ENCODE results near the gene SND1.
A peak's percentile ranks its signal among the peaks of the same experiment; 100 is the strongest.
"Not testable (repeated sequence)": the region's sequence is repeated elsewhere in the genome, so short reads cannot be mapped to it uniquely, and the experiment has no call there.

SND1 gene

DNA sequence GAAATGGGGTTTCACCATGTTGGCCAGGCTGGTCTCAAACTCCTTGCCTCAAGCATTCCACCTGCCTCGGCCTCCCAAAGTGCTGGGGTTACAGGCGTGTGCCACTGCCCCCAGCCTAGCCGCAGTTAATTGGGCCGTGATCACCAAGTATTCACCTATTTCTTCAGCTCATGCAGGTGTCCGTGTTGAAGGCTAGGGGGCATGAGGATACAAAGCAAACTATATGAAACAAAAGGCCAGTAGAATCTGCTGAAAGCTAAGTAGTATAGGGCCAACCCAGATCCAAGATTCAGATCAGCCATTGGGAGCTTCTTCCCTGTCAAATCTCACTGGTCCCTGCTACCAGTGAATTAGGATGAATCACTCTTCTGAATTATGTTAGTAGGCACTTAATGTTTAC lies 305.9 kb downstream of the SND1 start:
- Mint-ChIP-seq H3K9me3 (peaks cover 15% of the 10 kb centered on the region), H3K27ac (no peak overlapping the region), H3K4me1 (ENCODE audit: low read depth) (peaks cover 9% of the 10 kb centered on the region), H3K36me3 (ENCODE audit: low read depth) (peaks cover 50% of the 10 kb centered on the region), H3K4me3 (no peak overlapping the region), H3K27me3 (no peaks in the 10 kb centered on the region)
- no peak for DNase-seq

- Mint-ChIP-seq H3K4me1 (ENCODE audit: low read depth) (peaks cover 9% of the 10 kb centered on the region), H3K9me3 (peaks cover 16% of the 10 kb centered on the region), H3K27ac (no peak overlapping the region), H3K4me3 (no peak overlapping the region), H3K27me3 (no peaks in the 10 kb centered on the region), H3K36me3 (ENCODE audit: low read depth) (peaks cover 52% of the 10 kb centered on the region)
- no peak for DNase-seq
These were observed 307.8 kb downstream of the SND1 start for GRCh38 chr7:127959770-127960169.

DNA sequence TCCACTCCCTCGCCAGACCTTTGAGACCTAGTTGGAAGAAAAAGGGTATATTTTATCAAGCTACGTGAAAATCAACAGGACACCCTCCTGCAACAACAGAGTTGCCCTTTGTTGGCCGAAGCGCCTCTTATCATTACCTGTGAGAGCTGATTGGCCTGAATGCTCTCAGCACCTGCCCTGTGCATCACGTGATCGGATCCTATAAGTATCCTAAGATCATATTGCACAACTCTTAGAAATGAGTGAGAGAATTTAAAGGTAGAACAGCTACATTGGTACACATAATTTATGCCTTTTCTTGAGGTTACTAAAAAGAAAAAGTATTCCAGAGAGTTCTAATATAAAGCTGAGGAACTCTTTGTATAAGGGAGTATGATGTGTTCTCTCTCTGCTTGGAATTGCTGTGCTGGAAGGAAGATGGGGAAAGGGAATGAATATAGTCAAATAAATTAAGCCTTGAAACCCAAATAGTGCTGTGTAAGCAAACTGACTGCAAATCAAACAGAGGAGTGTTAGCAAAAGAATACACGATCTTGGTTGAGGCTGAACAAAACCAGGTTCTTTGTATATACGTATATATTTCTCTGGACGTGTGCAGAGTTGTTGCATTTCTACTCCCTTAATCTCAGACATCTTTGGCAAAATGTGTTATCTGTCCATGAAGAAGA lies 309.9 kb downstream of the SND1 start:
- Mint-ChIP-seq H3K27ac (no peak overlapping the region), H3K36me3 (ENCODE audit: low read depth) (peaks cover 56% of the 10 kb centered on the region), H3K4me3 (no peak overlapping the region), H3K4me1 (ENCODE audit: low read depth) (peaks cover 9% of the 10 kb centered on the region), H3K9me3 (peaks cover 16% of the 10 kb centered on the region), H3K27me3 (no peaks in the 10 kb centered on the region)
- no peak for DNase-seq

DNA sequence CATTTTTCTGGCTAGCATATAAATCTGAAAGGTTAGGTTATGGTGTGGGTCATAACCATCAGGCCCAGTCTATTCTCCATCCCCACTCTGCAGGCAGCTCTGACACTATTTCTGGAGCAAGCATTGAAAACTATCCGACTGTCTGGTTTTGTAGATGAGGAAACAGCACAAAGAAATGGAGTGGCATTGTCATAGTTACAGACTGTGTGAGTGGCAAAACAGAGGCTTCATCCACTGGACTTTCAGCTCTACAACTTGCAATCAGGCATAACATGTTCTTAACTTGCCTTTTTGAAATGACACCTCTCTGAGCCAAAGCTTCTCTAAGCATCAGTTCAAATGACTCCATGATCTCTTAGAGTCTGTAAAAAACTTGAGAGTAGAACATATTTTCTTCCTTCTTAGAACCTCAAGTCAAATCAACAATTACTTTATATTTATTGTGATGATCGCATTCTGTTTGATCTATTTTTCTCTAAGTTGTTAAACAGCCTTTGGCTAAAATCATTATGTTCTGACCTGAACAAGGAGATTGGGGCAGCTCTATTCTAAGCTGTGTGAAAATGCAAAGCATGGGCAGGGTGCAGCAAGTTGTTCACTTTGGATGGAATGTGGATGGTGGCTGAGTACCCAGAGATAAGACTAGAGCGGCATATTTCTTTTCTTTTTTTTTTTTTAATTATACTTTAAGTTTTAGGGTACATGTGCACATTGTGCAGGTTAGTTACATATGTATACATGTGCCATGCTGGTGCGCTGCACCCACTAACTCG lies 310.8 kb downstream of the SND1 start:
- H3K36me3 Mint-ChIP-seq (ENCODE audit: low read depth) = peaks cover 63% of the 10 kb centered on the region
- H3K9me3 Mint-ChIP-seq = peaks cover 16% of the 10 kb centered on the region
- no peaks in the 10 kb centered on the region for H3K27me3 Mint-ChIP-seq
- H3K4me1 Mint-ChIP-seq (ENCODE audit: low read depth) = peaks cover 9% of the 10 kb centered on the region
- DNase-seq = no peak
- H3K27ac Mint-ChIP-seq = no peak overlapping the region
- no peak overlapping the region for H3K4me3 Mint-ChIP-seq

GRCh38 chr7:127963850-127964249 lies 311.9 kb downstream of the SND1 start:
- not testable (repeated sequence) for H3K27ac Mint-ChIP-seq; H3K27me3 Mint-ChIP-seq; H3K4me1 Mint-ChIP-seq (ENCODE audit: low read depth); H3K4me3 Mint-ChIP-seq; DNase-seq
- Mint-ChIP-seq H3K9me3 (peaks cover 16% of the 10 kb centered on the region), H3K36me3 (ENCODE audit: low read depth) (peaks cover 62% of the 10 kb centered on the region)

GRCh38 chr7:127967281-127967680 lies 315.3 kb downstream of the SND1 start:
- Mint-ChIP-seq H3K27me3 (no peaks in the 10 kb centered on the region), H3K4me3 (no peak overlapping the region), H3K27ac (no peak overlapping the region), H3K9me3 (peaks cover 8% of the 10 kb centered on the region), H3K4me1 (ENCODE audit: low read depth) (no peaks in the 10 kb centered on the region), H3K36me3 (ENCODE audit: low read depth) (peaks cover 50% of the 10 kb centered on the region)
- no peak for DNase-seq

- DNase-seq = no peak
- Mint-ChIP-seq H3K4me3 (no peak overlapping the region), H3K36me3 (ENCODE audit: low read depth) (peaks cover 54% of the 10 kb centered on the region), H3K27me3 (no peaks in the 10 kb centered on the region), H3K9me3 (no peaks in the 10 kb centered on the region), H3K27ac (peak overlapping the region; percentile 1), H3K4me1 (ENCODE audit: low read depth) (no peaks in the 10 kb centered on the region)
These were observed 316.6 kb downstream of the SND1 start for GRCh38 chr7:127968547-127968946.

DNA sequence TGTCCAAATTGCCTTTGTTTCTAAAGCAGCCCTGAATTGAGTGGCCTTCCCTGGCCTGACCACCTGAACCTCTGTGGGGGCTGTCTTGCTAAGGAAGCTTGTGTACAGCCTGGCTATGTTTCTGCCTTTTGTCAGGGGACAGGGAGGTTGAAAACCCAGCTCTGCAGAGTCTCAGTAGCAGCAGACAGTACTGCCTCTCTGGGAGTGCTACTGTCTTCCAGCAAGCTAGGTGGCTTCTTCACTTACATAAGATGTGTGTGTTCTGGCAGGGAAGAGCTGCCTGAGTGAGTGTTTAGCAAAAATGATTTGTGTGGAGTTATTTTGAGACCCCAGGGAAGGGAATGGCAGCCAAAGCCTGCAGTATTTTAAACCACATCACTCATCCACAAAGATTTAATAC lies 321.8 kb downstream of the SND1 start:
- peaks cover 17% of the 10 kb centered on the region for H3K9me3 Mint-ChIP-seq
- peaks cover 85% of the 10 kb centered on the region for H3K36me3 Mint-ChIP-seq (ENCODE audit: low read depth)
- H3K27me3 Mint-ChIP-seq = no peaks in the 10 kb centered on the region
- H3K4me3 Mint-ChIP-seq = no peak overlapping the region
- H3K27ac Mint-ChIP-seq = no peak overlapping the region
- peaks cover 2% of the 10 kb centered on the region for H3K4me1 Mint-ChIP-seq (ENCODE audit: low read depth)
- DNase-seq = no peak

GRCh38 chr7:127974446-127975035 lies 322.5 kb downstream of the SND1 start:
- no peak overlapping the region for H3K27ac Mint-ChIP-seq
- peaks cover 90% of the 10 kb centered on the region for H3K36me3 Mint-ChIP-seq (ENCODE audit: low read depth)
- no peak overlapping the region for H3K4me3 Mint-ChIP-seq
- peaks cover 24% of the 10 kb centered on the region for H3K9me3 Mint-ChIP-seq
- no peaks in the 10 kb centered on the region for H3K27me3 Mint-ChIP-seq
- DNase-seq = no peak
- peaks cover 7% of the 10 kb centered on the region for H3K4me1 Mint-ChIP-seq (ENCODE audit: low read depth)

DNA sequence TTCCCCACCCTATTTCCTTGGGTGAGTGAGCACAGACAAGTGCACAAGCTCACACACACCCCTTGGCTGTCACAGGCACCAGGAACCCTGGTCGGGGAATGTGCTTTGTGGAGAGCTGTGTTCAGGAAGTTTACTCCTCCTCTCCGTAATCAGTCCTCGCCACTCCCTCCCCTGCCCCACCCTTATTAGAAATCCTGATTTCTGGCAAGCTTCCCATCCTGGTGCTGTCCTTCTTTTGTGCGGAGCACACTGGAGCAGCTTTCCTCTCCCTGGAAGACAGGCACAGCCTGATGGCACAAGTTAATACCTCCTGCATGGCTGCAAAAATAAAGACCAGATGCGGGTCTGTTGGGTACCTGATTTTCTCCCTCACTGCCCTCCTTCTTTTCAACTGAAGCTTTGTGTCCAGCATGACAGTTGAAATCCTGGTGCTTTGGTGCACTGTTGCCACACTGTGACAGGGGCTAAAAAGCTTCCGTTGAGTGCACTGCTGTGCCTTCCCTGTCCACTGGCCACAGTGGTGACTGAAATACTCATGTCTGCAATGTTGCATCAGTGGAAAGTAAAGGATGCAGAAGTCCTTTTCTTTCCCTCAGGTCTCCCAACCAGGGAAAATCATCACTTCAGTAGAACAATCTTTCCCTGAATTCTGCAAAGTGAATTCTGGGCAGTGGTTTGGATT lies 324.2 kb downstream of the SND1 start:
- Mint-ChIP-seq H3K36me3 (ENCODE audit: low read depth) (peaks cover 85% of the 10 kb centered on the region), H3K4me1 (ENCODE audit: low read depth) (peaks cover 13% of the 10 kb centered on the region), H3K27me3 (no peaks in the 10 kb centered on the region), H3K9me3 (peaks cover 24% of the 10 kb centered on the region), H3K4me3 (no peak overlapping the region), H3K27ac (no peak overlapping the region)
- no peak for DNase-seq

DNA sequence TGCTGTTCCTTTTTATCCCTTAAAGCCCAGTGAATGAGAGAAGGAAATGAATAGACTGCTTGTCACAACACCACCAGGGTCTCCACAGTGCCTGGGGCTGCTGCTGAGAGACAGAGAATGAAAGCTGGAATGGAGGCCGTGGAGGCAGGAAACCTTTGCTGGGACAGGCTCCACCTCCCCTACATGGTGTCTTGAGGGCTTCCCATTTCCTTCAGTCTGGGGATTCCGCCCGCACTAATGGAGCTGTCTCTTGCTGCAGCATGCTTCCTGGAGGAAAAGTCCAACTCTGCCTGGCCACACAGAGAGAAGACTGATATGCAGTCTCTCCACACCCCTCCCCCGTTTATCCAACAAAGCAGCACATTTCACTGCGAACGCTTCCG lies 324.7 kb downstream of the SND1 start:
- DNase-seq = no peak
- H3K27me3 Mint-ChIP-seq = no peaks in the 10 kb centered on the region
- H3K4me1 Mint-ChIP-seq (ENCODE audit: low read depth) = peaks cover 17% of the 10 kb centered on the region
- H3K9me3 Mint-ChIP-seq = peaks cover 24% of the 10 kb centered on the region
- no peak overlapping the region for H3K27ac Mint-ChIP-seq
- H3K36me3 Mint-ChIP-seq (ENCODE audit: low read depth) = peaks cover 85% of the 10 kb centered on the region
- H3K4me3 Mint-ChIP-seq = no peak overlapping the region

DNA sequence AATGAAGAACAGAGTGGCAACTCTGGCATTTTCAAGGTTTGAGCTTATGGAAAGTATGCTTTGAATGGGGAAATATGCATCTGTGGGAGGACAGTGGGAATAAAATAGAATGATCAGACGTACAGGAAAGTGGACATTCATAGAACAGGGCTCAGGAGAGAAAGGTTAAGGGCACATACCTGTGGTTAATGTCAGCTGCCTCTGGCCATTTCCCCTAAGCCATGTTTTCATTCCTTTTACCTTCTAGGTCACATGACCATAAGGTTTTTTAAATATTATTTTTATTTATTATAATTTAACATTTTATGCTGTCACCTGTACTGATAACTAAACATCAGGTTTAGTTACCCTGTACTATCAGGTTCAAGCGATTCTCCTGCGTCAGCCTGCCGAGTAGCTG lies 326.4 kb downstream of the SND1 start:
- H3K4me3 Mint-ChIP-seq = no peak overlapping the region
- peaks cover 24% of the 10 kb centered on the region for H3K9me3 Mint-ChIP-seq
- no peak overlapping the region for H3K27ac Mint-ChIP-seq

DNA sequence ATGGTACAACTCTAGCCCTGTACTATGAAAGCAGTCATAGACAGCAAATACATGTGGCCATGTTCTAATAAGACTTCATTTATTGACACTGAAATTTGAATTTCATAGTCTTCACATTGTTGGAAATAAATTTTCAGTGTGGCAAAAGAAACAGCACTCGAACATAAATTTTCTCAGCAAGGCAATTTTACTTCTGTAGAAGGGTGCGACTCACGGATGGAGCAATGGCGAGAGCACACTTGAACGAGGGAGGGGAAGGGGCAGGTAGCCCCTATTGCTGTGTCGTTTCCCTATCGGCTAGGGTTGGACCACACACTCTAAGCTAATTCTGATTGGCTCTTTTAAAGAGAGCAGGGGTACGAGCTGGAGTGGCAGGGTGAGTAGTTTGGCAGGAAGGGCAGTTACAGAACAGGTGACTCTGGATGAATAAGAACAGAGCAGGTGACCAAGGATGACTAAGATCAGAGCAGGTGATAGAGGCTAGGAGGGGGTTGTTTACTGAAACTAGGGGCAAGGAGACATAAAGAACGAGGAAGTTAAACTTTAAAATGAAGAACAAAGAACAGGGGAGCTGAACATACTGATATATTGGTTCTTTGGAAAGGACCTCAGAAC lies 327.2 kb downstream of the SND1 start:
- Mint-ChIP-seq H3K4me1 (ENCODE audit: low read depth) (peaks cover 34% of the 10 kb centered on the region), H3K27me3 (no peaks in the 10 kb centered on the region), H3K27ac (no peak overlapping the region), H3K4me3 (no peak overlapping the region), H3K36me3 (ENCODE audit: low read depth) (peaks cover 76% of the 10 kb centered on the region), H3K9me3 (peaks cover 24% of the 10 kb centered on the region)
- no peak for DNase-seq

More for the DNA sequence above, 326.4 kb downstream of the SND1 start:
- Mint-ChIP-seq H3K36me3 (ENCODE audit: low read depth) (peaks cover 81% of the 10 kb centered on the region), H3K27me3 (no peaks in the 10 kb centered on the region), H3K4me1 (ENCODE audit: low read depth) (peaks cover 29% of the 10 kb centered on the region)
- no peak for DNase-seq

DNA sequence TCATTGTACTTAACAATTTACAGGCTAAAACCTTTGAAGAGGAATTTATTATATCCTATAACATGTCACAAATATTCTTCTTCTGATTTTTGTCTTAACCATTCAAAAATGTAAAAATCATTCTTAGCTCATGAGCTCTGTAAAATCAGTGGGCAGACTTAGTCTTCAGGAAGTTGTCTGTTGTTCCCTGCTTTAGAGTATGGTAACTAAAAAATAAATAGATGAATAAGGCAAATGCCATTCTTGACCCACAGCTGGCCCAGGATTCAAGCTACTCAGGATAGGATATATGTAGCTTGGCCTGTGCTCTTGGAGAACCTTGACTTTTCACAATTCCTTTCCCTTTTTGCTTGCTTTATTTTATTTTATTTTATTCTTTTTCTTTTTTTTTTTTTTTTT lies 327.7 kb downstream of the SND1 start:
- Mint-ChIP-seq H3K9me3 (peaks cover 24% of the 10 kb centered on the region), H3K4me1 (ENCODE audit: low read depth) (peaks cover 38% of the 10 kb centered on the region), H3K36me3 (ENCODE audit: low read depth) (peaks cover 76% of the 10 kb centered on the region), H3K4me3 (no peak overlapping the region), H3K27me3 (no peaks in the 10 kb centered on the region), H3K27ac (no peak overlapping the region)
- no peak for DNase-seq
